ENCODE measurements around the gene SLC6A17. TPM values are rescaled to one million over a fixed set of nuclear protein-coding genes. Genes with fewer than 3 reads are reported as not detected.

Gene SLC6A17
- total RNA-seq, 1 experiment from 2014 or later = 0.17 TPM

DNA sequence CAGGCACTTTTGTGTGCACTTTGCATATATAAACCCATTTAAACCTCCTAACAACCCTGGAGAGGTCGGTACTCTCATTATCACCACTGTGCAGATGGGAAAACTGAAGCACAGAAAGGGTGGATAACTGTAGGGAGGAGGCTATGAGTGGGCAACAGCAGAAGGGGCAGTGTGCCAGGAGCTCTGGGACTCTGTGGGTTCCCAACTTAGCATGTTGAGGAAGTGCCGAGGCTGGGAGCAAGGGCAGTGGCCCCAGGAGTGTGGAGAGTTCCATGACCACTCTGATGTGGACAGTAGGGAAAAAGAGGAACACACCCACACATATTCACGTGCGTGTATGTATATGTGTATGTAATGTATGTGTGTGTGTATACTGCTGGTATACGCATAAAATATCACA, 34.2 kb downstream of the SLC6A17 start:
- Histone ChIP-seq H4K5ac (ENCODE audit: insufficient read length, low read depth, low read length) (no peak overlapping the region), H4K91ac (ENCODE audit: insufficient read length, low read depth, low read length) (no peak overlapping the region), H3K79me1 (ENCODE audit: insufficient read depth, low read depth, low read length, poor library complexity, severe bottlenecking) (no peaks in the 10 kb centered on the region), H4K20me1 (ENCODE audit: control insufficient read depth, insufficient read depth, insufficient read length) (no peaks in the 10 kb centered on the region), H3K56ac (ENCODE audit: insufficient read length, low read depth, low read length) (no peak overlapping the region), H3K18ac (ENCODE audit: insufficient read length, low read depth, low read length) (no peak overlapping the region), H3K23ac (ENCODE audit: insufficient read length, low read depth, low read length) (no peak overlapping the region), H2BK12ac (ENCODE audit: insufficient read length, low read depth, low read length) (no peak overlapping the region), H3K9me3 (ENCODE audit: control insufficient read depth, low read depth, low read length) (no peaks in the 10 kb centered on the region), H4K8ac (replicated peaks; ENCODE audit: insufficient read length, low read depth, low read length) (no peak overlapping the region), H2AFZ (ENCODE audit: low read length) (no peak overlapping the region), H3K9ac (ENCODE audit: extremely low read depth, insufficient read length, low read length) (no peak overlapping the region), H2BK15ac (ENCODE audit: low read depth, low read length) (no peak overlapping the region), H3T11ph (ENCODE audit: low read length) (no peak overlapping the region), H2BK20ac (ENCODE audit: low read depth, low read length, poor library complexity, severe bottlenecking) (no peak overlapping the region), H3K4me2 (ENCODE audit: insufficient read depth, insufficient read length, low read length) (no peak overlapping the region), H2BK5ac (ENCODE audit: insufficient read length, low read length) (no peak overlapping the region), H2BK120ac (ENCODE audit: low read depth, low read length, poor library complexity, severe bottlenecking) (no peak overlapping the region), H3K4ac (ENCODE audit: low read depth, low read length) (no peak overlapping the region), H2AK5ac (ENCODE audit: insufficient read length, low read length) (no peak overlapping the region), H3K14ac (ENCODE audit: insufficient read depth, low read length) (no peak overlapping the region), H3K27me3 (ENCODE audit: insufficient read depth, low read length) (no peaks in the 10 kb centered on the region), H3K4me1 (ENCODE audit: insufficient read depth, low read length) (no peaks in the 10 kb centered on the region), H3K27ac (ENCODE audit: insufficient read length, low read depth, low read length) (no peak overlapping the region), H3K79me2 (ENCODE audit: insufficient read depth, low read length) (no peaks in the 10 kb centered on the region), H3K23me2 (ENCODE audit: insufficient read length, low read depth, low read length, poor library complexity, severe bottlenecking) (no peaks in the 10 kb centered on the region)
- Mint-ChIP-seq H3K4me3 (no peak overlapping the region), H3K9me3 (no peaks in the 10 kb centered on the region), H3K36me3 (ENCODE audit: insufficient read depth in 1 of 3, low read depth in 3 of 3) (no peaks in the 10 kb centered on the region), H3K27ac (no peak overlapping the region), H3K4me1 (peaks cover 6 to 10% of the 10 kb centered on the region in 2 experiments; a peak in 2 of 4 replicates), H3K27me3 (ENCODE audit: low read depth) (peaks cover 13% of the 10 kb centered on the region)
- WGBS (ENCODE audit: extremely low coverage, insufficient read length, low lambda C conversion rate) = no CpG with 5 or more reads among the region's 5 CpGs
- DNase-seq = no peak
- TF ChIP-seq, protein P1, sequence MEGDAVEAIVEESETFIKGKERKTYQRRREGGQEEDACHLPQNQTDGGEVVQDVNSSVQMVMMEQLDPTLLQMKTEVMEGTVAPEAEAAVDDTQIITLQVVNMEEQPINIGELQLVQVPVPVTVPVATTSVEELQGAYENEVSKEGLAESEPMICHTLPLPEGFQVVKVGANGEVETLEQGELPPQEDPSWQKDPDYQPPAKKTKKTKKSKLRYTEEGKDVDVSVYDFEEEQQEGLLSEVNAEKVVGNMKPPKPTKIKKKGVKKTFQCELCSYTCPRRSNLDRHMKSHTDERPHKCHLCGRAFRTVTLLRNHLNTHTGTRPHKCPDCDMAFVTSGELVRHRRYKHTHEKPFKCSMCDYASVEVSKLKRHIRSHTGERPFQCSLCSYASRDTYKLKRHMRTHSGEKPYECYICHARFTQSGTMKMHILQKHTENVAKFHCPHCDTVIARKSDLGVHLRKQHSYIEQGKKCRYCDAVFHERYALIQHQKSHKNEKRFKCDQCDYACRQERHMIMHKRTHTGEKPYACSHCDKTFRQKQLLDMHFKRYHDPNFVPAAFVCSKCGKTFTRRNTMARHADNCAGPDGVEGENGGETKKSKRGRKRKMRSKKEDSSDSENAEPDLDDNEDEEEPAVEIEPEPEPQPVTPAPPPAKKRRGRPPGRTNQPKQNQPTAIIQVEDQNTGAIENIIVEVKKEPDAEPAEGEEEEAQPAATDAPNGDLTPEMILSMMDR (conservative IDR thresholded peaks at IDR 0.05) = no peak

Measured in H9 (cell line).